Astrocyte (in vitro differentiated cells and primary cell): ENCODE measurements around the gene NTRK1. TPM values are rescaled to one million over a fixed set of nuclear protein-coding genes. Genes with fewer than 3 reads are reported as not detected.

Source experiments
- DNase-seq: peaks from one replicate; pipeline ENCODE4 v3.0.0-alpha.2; 2010; ENCODE audit warnings: low read depth
- FAIRE-seq: peaks from 2 replicates; lab custom pipeline; 2011; peaks lifted over from hg19 to GRCh38; lab: Jason Lieb, UNC
- H2AFZ ChIP-seq: 2 replicates; pipeline ENCODE4 v1.6.0; 2012; ENCODE audit warnings: low read depth, low read length, inconsistent platforms
- H3K27ac ChIP-seq: 2 replicates; pipeline ENCODE4 v1.5.1; 2011; ENCODE audit warnings: low read depth, low read length, inconsistent platforms
- H3K27me3 ChIP-seq: 2 replicates; pipeline ENCODE4 v1.6.0; 2011; ENCODE audit warnings: low read length, inconsistent platforms; ENCODE audit not compliant: insufficient read depth
- H3K36me3 ChIP-seq: 2 replicates; pipeline ENCODE4 v1.5.1; 2011; ENCODE audit warnings: low read length, inconsistent platforms; ENCODE audit not compliant: insufficient read depth
- H3K4me1 ChIP-seq: 2 replicates; pipeline ENCODE4 v1.5.1; 2011; ENCODE audit warnings: low read length, inconsistent platforms; ENCODE audit not compliant: insufficient read depth
- H3K4me2 ChIP-seq: 2 replicates; pipeline ENCODE4 v1.6.0; 2012; ENCODE audit warnings: low read length, inconsistent platforms
- H3K4me3 ChIP-seq: 2 replicates; pipeline ENCODE4 v1.5.1; 2011; ENCODE audit warnings: low read depth, mild to moderate bottlenecking, low read length, inconsistent platforms; ENCODE audit not compliant: insufficient read depth
- H3K79me2 ChIP-seq: 2 replicates; pipeline ENCODE4 v1.6.0; 2012; ENCODE audit warnings: mild to moderate bottlenecking, low read length, inconsistent platforms; ENCODE audit not compliant: insufficient read depth
- H3K9ac ChIP-seq: 2 replicates; pipeline ENCODE4 v1.6.0; 2012; ENCODE audit warnings: mild to moderate bottlenecking, low read length, inconsistent platforms
- H3K9me3 ChIP-seq: 2 replicates; pipeline ENCODE4 v1.5.1; 2012; ENCODE audit warnings: low read depth, mild to moderate bottlenecking, low read length, inconsistent platforms; ENCODE audit not compliant: insufficient read depth
- H4K20me1 ChIP-seq: 2 replicates; pipeline ENCODE4 v1.6.0; 2012; ENCODE audit warnings: low read length, inconsistent platforms; ENCODE audit not compliant: insufficient read depth
- H3K27ac Mint-ChIP-seq: one replicate; pipeline ENCODE4 v1.8.0; 2021; ENCODE audit warnings: mild to moderate bottlenecking, mixed read lengths; ENCODE audit not compliant: unreplicated experiment
- H3K27me3 Mint-ChIP-seq: one replicate; pipeline ENCODE4 v1.8.0; 2021; ENCODE audit warnings: low read depth, mixed read lengths; ENCODE audit not compliant: unreplicated experiment
- H3K36me3 Mint-ChIP-seq: one replicate; pipeline ENCODE4 v1.8.0; 2021; ENCODE audit warnings: low read depth, mixed read lengths; ENCODE audit not compliant: unreplicated experiment
- H3K4me1 Mint-ChIP-seq: one replicate; pipeline ENCODE4 v1.8.0; 2021; ENCODE audit warnings: low read depth, mixed read lengths; ENCODE audit not compliant: unreplicated experiment
- H3K4me3 Mint-ChIP-seq: one replicate; pipeline ENCODE4 v1.8.0; 2021; ENCODE audit warnings: mild to moderate bottlenecking, moderate library complexity, mixed read lengths; ENCODE audit not compliant: unreplicated experiment
- H3K9me3 Mint-ChIP-seq: one replicate; pipeline ENCODE4 v1.8.0; 2021; ENCODE audit warnings: mild to moderate bottlenecking, mixed read lengths; ENCODE audit not compliant: unreplicated experiment
- EZH2 ChIP-seq: IDR thresholded peaks from 2 replicates; pipeline ENCODE4 v1.6.1; 2012; ENCODE audit warnings: mild to moderate bottlenecking, low read length, inconsistent platforms; ENCODE audit not compliant: insufficient read depth
- total RNA-seq: library from RNA; stranded (reverse); gene quantifications from 2 replicates; pipeline ENCODE4 v1.2.1, GENCODE V29; 2021
- TF ChIP-seq, protein P1 (sequence below): IDR thresholded peaks from 2 replicates; pipeline ENCODE4 v1.5.1; 2011; ENCODE audit warnings: low read depth, mild to moderate bottlenecking, inconsistent platforms, low read length, moderate library complexity; ENCODE audit not compliant: insufficient read depth

The NTRK1 gene
- total RNA-seq, 1 donor from 2014 or later, result 0.27 TPM

- Histone ChIP-seq H3K4me3 (no peak overlapping the region), H4K20me1 (peaks cover 28% of the 10 kb centered on the region), H3K27me3 (no peaks in the 10 kb centered on the region), H3K4me1 (peaks cover 84% of the 10 kb centered on the region), H3K4me2 (peak overlapping the region; percentile 82), H3K9ac (peak overlapping the region; percentile 76), H3K36me3 (no peaks in the 10 kb centered on the region), H3K27ac (peak overlapping the region; percentile 96), H3K79me2 (peaks cover 76% of the 10 kb centered on the region), H3K9me3 (no peaks in the 10 kb centered on the region), H2AFZ (no peak overlapping the region)
- Mint-ChIP-seq H3K4me3 (no peak overlapping the region), H3K36me3 (peaks cover 2% of the 10 kb centered on the region), H3K9me3 (peaks cover 3% of the 10 kb centered on the region), H3K27ac (peak overlapping the region; percentile 89), H3K27me3 (peaks cover 13% of the 10 kb centered on the region), H3K4me1 (peaks cover 62% of the 10 kb centered on the region)
- FAIRE-seq (no peak), DNase-seq (no peak)
- TF ChIP-seq EZH2, result no peak
- TF ChIP-seq, protein P1, sequence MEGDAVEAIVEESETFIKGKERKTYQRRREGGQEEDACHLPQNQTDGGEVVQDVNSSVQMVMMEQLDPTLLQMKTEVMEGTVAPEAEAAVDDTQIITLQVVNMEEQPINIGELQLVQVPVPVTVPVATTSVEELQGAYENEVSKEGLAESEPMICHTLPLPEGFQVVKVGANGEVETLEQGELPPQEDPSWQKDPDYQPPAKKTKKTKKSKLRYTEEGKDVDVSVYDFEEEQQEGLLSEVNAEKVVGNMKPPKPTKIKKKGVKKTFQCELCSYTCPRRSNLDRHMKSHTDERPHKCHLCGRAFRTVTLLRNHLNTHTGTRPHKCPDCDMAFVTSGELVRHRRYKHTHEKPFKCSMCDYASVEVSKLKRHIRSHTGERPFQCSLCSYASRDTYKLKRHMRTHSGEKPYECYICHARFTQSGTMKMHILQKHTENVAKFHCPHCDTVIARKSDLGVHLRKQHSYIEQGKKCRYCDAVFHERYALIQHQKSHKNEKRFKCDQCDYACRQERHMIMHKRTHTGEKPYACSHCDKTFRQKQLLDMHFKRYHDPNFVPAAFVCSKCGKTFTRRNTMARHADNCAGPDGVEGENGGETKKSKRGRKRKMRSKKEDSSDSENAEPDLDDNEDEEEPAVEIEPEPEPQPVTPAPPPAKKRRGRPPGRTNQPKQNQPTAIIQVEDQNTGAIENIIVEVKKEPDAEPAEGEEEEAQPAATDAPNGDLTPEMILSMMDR, result no peak
These were observed 38.5 kb downstream of the NTRK1 start for GRCh38 chr1:156898971-156899664.

GRCh38 chr1:156899956-156900718, 39.5 kb downstream of the NTRK1 start:
- Mint-ChIP-seq H3K27ac (peak overlapping the region; percentile 18), H3K4me1 (peaks cover 57% of the 10 kb centered on the region), H3K27me3 (peaks cover 11% of the 10 kb centered on the region), H3K4me3 (no peak overlapping the region), H3K9me3 (peaks cover 3% of the 10 kb centered on the region), H3K36me3 (peaks cover 2% of the 10 kb centered on the region)
- Histone ChIP-seq H3K4me2 (peak overlapping the region; percentile 61), H2AFZ (no peak overlapping the region), H3K4me3 (no peak overlapping the region), H3K27me3 (no peaks in the 10 kb centered on the region), H3K9me3 (no peaks in the 10 kb centered on the region), H4K20me1 (peaks cover 30% of the 10 kb centered on the region), H3K9ac (peak overlapping the region; percentile 33), H3K27ac (no peak overlapping the region), H3K36me3 (no peaks in the 10 kb centered on the region), H3K79me2 (peaks cover 69% of the 10 kb centered on the region), H3K4me1 (peaks cover 74% of the 10 kb centered on the region)
- FAIRE-seq (no peak), DNase-seq (peak; percentile 62)
- TF ChIP-seq EZH2, result no peak

DNA sequence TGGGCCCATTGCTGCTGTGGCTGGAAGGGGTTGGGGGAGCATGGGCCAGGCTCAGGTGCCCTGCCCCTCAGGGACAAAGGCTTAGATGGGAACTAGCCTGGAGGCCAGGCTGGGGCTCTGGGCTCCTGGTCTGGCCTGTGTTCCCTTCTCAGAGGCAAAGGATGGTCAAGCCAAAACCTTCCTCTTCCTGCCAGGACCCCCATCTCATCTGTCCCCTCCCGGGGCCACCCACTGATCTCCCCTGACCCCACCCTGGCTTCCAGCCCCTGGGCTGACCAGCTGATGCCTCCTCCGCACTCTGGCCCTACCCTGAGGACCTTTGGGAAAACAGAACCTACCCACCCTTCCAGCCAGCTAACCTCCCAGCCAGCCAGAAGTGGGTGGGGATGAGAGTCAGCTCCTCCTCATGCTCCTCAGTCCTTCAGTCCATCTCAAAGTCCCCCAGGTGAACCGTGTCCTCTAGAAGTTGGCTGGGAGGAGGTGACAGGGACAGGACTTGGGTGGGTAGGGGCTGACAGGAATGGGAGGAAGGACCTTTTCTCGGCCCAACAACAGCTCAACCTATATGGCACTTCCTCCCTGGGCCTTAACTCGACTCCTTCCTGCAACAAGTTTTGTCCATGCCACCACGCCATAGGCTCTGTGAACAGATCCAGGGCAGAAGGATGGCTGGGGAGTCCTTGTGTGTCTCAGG, 40.4 kb downstream of the NTRK1 start:
- DNase-seq (no peak), FAIRE-seq (no peak)
- Histone ChIP-seq H2AFZ (no peak overlapping the region), H3K9me3 (peaks cover 3% of the 10 kb centered on the region), H3K27me3 (no peaks in the 10 kb centered on the region), H3K36me3 (no peaks in the 10 kb centered on the region), H3K9ac (no peak overlapping the region), H4K20me1 (peaks cover 30% of the 10 kb centered on the region), H3K4me3 (no peak overlapping the region), H3K79me2 (peaks cover 68% of the 10 kb centered on the region), H3K27ac (no peak overlapping the region), H3K4me2 (no peak overlapping the region), H3K4me1 (peaks cover 67% of the 10 kb centered on the region)
- Mint-ChIP-seq H3K36me3 (peaks cover 5% of the 10 kb centered on the region), H3K4me1 (peaks cover 55% of the 10 kb centered on the region), H3K27me3 (peaks cover 11% of the 10 kb centered on the region), H3K4me3 (no peak overlapping the region), H3K27ac (no peak overlapping the region), H3K9me3 (peaks cover 3% of the 10 kb centered on the region)
- TF ChIP-seq, protein P1, result no peak
- TF ChIP-seq EZH2, result no peak
